Astrocyte (in vitro differentiated cells and primary cell): ENCODE data around the gene ITPRIP.

Experiments
- CTCF ChIP-seq: IDR thresholded peaks from 2 replicates; pipeline ENCODE4 v1.5.1; 2011; ENCODE audit warnings: low read depth, mild to moderate bottlenecking, inconsistent platforms, low read length, moderate library complexity; ENCODE audit not compliant: insufficient read depth
- EZH2 ChIP-seq: IDR thresholded peaks from 2 replicates; pipeline ENCODE4 v1.6.1; 2012; ENCODE audit warnings: mild to moderate bottlenecking, low read length, inconsistent platforms; ENCODE audit not compliant: insufficient read depth

DNA sequence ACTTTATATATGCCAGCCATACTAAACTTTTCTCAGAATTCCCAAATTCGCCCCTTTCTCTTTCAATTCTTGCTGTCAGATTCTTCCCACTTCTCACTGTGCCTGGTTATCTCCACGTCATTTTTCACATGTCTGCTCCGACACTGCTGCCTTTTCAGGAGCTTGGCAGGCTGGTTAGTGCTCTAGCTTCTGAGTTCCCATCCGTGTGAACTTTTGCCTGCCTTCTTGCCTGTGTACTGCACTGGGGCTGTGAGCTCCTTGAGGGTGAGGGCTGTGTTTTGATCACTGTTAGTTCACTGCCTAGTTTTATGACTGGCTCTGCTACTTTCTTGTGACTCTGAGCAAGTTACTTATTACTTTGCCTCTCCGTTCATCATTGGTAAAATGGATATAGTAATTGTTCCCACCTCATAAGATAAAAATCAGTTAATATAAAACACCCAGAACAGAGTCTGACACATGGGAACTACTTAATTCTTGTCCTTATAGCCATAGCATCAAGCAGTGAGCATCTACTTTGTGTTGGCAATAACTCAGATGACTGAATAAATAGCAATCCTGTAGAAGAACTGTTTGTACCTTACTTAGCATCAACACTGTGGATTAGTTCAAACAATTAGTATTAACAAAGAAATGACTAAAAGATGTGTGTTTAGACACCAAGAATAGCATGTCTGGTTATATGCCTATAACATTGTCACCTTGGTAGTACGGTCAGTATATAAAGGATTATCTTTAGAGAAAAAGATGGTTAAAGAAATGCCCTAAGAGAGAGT, 78.1 kb downstream of the ITPRIP start:
- no peak for TF ChIP-seq CTCF
- TF ChIP-seq EZH2, result no peak
